Activated gamma-delta T cell treated with Interleukin-2 at 50 U/mL for 16 hours (primary cell): ENCODE measurements around the gene RRP1B.
"Not testable (repeated sequence)": the region's sequence is repeated elsewhere in the genome, so short reads cannot be mapped to it uniquely, and the experiment has no call there.

Experiments
- DNase-seq: peaks from one replicate; pipeline ENCODE4 v3.0.0-alpha.2; 2020

The RRP1B gene

DNA sequence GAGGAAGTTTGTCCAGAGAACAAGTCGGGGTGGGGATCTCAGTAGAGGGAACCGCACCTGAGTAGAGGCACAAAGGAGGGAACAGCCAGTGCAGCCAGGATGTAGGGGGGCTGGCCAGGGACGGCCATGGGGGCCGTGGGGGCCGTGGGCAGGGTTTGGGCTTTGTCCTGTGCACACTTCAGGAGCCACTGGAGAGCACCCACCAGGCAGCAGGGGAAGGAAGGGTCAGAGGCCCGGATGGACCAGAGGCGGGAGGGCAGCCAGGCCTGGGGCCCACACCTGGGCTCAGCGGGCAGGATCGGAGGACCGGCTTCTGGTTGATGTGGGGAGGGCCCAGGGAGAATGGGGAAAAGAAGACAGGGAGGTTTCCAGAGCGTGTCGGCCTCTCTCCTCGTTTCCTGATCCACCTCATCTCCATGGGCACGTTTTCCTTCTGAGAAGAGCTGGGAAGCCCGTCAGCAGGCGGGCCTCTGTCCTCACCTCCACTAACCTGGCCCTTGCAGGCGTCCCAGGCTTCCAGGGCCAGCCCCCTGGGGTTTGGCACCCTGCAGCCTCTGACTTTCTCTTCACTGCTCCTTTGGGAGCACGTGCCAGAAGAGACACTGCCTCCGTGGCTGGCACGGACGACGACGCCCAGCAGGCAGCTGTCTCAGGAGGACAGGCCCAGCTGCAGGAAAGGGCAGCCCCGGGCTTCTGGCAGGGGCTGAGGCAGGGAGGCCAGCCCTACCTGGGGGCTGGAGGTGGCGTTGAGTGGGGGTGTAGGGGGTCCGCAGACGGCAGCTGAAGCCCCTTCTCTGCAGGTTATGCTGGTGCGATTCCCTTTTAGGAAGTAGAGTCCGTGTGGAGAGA lies 42.8 kb downstream of the RRP1B start:
- DNase-seq, result no peak

DNA sequence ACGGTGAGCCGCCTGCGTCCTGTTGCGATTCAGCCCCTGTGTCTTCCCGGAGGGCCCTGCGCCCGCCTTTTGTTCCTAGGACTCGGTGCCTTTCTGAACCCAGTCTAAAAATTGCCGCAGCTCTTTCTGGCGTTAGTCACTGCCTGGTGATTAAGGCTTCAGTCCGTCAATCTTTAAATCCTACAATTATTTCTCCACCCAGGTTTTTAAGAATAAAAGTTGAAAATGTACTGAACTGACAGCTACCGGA lies 43.4 kb downstream of the RRP1B start:
- DNase-seq, result no peak

DNA sequence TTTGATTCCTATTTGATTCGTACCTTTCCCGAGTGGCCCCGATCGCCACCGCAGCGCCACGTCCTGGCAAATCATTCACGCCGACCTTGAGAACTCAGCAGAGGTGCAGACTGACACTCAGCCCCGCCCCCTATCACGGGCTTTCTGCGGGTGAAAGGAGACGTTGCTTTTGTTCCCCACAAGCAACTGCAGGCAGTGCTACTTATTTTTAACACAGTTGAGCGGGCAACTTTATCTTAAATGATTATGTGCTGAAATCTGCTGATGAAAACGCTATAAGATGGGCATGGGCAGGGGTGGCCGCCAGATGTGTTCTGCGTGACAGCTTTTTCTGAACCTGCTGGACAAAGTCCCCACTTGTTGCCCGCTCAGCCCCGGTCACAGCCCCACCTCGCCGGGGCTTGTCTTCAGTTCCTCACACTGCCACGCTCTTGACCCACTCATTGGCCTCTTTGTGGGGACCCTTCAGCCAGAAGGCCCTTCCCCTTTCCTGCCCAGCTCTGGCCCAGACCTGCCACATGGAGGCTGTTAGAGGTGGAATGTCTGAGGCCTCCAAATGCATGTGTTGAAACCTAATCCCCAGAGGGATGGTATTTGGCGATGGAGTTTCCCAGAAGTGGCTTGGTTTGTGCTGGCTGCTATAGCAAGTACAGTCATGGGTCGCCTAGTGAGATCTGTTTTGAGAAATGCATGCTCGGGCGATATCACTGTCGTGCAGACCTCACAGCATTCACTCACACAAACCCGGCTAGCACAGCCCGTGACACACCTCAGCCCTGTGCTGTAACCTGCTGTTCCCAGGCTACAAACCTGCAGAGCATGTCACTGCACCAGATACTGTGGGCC lies 43.9 kb downstream of the RRP1B start:
- no peak for DNase-seq

DNA sequence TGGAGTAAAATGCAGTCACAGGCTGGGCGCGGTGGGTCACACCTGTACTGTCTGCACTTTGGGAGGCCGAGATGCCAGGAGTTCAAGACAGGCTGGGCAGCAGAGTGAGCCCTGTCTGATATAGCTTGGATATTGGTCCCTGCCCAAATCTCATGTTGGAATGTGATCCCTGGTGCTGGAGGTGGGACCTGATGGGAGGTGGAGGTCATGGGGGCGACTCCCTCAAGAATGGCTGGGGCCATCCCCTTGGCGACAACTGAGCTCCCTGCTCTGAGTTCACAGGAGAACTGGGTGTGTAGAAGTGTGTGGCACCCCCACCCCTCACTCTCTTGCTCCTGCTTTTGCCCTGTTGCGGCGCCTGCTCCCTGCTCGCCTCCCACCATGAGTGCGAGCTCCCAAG lies 48.1 kb downstream of the RRP1B start:
- DNase-seq, result no peak

DNA sequence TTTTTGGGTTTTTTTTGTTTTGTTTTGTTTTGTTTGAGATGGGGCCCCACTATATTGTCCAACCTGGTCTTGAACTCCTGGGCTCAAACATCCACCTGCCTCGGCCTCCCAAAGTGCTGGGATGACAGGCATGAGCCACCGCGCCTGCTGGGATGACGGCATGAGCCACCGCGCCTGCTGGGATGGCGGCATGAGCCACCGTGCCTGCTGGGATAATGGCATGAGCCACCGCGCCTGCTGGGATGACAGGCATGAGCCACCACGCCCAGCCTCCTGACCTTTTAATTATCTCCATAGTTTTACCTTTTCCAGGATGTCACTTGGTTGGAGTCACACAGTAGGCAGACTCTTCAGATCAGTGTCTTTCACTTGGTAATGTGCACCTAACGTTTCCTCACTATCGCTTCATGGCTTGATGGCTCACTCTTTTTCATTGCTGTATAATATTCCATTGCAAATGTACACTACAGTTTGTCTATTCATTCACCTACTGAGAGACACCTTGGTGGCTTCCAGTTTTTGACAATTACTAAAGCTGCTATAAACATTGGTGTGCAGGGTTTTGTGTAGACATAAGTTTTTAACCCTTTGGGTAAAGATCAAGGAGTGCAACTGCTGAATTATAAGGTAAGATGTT lies 49.5 kb downstream of the RRP1B start:
- DNase-seq, result no peak

DNA sequence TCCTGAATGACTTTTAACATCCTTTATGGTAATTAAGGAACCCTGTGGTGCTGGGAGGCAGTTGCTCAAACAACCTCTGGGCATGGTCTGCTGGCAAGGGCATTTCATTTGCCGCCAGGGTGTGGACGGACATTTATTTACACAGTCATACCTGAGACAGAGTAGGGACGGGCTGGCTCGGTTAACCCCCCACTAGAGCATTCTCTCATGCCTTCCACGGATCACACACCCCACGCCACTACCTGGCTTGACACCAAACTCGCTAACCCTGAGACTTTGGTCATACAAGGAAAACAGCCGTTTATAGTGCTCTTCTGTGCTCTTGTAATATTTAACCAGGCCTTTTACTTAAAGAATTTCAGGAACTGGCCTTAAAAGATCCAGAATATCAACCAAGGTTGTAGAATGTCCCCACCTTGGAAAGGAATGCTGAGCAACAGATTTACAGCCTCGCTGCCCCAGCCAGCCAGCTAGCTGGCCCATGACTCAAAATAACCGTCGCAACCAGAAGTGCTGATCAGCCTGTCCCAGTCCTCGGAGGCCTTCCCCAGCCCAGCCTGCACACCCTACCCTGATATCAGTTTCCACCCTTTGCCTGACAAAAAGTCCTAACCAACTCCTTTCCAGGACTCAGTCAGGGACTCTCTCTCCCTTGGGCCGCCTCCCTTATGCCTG lies 53.0 kb downstream of the RRP1B start:
- no peak for DNase-seq

DNA sequence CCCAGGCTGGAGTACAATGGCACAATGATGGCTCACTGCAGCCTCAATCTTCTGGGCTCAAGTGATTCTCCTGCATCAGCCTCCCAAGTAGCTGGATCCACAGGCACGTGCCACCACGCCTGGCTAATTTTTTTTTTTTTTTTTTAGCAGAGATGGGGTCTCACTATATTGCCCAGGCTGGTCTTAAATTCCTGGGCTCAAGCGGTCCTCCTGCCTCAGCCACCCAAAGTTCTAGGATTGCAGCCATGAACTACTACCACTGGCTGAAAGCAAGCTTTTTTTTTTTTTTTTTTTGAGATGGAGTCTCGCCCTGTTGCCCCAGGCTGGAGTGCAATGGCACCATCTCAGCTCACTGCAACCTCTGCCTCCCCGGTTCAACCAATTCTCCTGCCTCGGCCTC lies 53.8 kb downstream of the RRP1B start:
- not testable (repeated sequence) for DNase-seq

DNA sequence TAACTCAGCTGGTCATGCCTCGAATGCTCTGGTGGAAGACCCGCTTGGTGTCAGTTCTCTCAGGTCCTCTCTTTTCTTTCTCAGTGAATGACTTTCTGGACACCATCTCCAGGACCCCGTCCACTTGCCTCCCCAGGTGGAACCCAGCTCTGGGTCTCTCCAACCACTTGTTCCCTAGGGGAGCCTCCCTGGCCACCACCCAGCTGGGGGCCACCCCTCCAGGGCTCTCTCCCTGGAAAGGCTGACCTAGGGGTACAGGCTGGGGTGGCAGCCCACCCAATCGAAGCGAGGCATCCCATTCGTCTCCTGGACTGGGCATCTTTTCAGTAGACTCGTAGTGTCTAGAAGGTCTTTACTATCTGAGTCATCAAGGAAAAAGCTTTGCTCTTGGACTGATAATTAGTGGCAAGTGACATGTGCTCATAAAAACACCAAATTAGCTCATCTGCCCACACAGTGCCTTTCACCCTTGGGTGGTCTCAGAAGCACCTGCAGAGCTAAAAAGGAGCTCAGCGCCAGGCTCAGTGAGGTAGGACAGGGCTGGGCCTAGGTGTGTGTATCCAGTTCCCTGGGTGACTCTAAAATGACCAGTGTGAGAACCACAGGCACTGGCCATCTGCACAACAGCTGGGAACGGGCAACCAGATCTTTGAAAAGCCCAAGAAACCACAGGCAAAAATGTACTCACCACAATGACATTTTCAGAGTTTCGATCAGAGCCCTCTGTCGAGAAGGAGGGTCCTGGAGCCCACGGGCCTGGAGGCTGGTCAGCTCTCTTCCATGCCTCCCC lies 57.2 kb downstream of the RRP1B start:
- DNase-seq, result no peak

GRCh38 chr21:43717166-43717853 lies 58.0 kb downstream of the RRP1B start:
- no peak for DNase-seq

GRCh38 chr21:43717967-43718871 lies 58.9 kb downstream of the RRP1B start:
- DNase-seq, result no peak

GRCh38 chr21:43718872-43719747 lies 59.8 kb downstream of the RRP1B start, which contains the start of gene PDXK:
Gene PDXK, plus strand, starts transcription at chr21:43719129. Its CDS starts 166 bp downstream, at chr21:43719295.
- peak; percentile 69 for DNase-seq

GRCh38 chr21:43719748-43720538 lies 60.6 kb downstream of the RRP1B start:
- DNase-seq, result no peak

DNA sequence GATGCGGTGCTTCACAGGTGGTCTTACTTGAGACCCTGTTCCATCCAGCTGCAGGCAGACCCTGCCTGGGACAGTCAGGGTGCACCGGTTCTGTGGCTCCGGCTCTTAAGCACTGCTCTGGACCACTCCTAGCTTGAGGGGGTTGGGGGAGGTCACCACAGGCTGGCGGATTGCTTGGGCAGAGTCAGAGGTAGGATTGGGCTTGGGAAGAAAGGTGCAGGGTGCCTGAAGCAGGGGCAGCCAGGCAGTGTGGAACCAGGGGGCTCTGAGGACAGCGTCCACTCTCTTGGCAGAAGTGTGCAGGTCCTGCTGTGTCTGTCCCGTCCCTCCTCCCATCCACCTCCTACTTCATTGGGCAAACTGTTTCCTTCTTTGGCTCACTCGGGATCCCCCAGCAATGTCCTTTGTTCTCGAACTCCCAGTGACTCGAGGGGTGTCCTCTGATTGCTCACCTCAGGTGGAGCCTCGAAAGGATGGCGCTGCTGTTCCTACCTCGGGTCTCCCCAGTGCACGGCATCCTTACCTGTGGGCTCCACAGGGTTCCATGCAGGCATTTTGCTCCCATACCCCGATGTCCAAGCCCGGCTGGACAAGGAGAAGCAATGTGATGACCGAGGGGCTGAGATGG lies 61.3 kb downstream of the RRP1B start:
- no peak for DNase-seq

DNA sequence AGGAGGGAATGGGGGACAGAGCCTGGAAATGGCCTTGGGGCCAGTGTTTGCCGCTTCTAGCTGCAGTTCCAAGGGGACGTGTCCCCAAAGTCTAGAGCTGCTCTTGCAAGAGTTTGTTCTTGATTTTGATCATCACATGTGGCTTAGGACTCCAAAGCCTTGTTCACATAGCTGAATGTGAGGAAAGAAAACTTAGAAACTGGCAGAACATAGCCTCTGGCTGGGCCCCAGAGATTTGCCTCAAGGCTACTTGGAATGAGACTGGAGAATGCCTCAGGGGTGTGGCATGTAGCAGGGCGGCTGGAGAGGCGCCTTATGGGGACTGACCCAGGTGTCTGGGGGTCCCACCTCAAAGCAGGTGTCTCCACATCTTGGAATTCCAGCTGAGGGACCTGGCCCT lies 61.8 kb downstream of the RRP1B start:
- DNase-seq, result no peak

DNA sequence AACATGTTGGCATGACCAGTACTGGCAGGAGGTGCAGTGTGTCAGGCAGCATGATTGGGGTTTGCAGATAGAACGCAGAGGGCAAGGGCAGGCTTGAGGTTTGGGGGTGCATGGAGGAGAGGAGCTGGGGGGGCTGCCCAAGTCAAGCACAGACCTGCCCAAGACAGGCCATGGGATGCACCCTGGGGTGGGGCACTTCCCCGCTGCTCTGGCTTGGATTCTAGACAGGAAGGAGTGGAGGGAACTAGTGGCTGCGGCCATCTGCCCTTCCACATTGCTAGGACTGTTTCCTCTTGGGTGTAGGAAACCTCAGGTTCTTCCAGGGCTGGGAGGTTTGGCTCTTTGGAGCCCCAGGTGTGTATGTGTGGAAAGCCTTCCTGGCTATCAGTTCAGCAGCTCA lies 62.6 kb downstream of the RRP1B start:
- no peak for DNase-seq

DNA sequence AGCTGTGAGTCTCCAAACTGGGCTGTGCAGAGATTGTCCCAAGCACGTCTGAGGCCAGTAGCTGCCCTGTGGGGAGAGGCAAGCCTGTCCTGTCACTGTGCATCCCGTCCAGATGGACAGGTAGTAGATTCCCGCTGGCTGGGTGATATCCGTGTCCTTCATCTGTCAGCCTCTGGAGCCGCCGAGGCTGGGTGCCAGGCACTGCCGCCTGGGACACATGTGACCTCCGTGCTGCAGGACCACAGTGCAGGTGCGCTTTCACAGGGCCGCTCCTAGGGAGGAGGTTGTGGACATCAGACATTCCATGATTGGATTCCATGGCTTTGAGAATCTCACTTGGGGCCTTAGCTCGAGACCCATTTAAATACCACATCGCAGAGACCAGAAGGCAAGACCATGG lies 64.3 kb downstream of the RRP1B start:
- no peak for DNase-seq

DNA sequence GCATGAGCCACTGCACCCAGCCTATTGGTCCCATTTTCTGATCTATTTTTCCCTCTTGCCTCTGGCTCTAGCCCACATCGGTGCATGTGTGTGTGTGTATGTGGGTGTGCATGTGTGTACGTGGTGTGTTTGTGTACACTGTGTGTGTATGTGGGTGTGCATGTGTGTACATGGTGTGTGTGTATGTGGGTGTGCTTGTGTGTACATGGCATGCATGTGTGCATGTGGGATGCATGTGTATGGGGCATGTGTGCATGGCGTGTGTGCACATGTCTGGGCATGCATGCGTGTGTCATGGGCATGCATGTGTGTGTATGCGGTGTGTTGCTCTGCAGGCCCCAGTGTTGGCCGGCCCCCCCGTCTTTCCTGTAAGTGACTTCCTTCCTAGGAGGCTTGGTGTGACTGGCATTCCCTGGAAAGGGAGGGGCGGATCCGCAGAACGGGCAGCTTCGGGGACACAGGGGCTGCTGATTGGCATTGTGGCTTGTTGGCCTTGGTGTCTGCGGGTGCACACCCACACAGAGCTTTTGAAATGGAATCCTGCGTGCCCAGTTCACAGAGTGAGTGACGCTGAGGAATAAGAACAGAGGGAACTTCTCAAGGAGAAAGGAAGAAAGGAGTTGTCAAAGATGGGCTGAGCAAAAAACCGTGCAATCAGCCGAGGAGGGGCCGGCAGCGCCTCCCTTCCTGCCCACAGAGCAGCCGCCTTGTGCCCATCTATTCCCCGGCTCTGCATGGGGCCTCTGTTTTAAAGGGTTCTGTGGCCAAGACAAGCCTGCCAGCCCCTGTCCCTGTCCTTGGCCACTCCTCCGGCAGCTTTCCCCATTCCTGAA lies 67.5 kb downstream of the RRP1B start:
- DNase-seq, result no peak
